Fibroblast of lung (primary cell): ENCODE results near the gene TENT5C. TPM values are rescaled to one million over a fixed set of nuclear protein-coding genes. Genes with fewer than 3 reads are reported as not detected.

Experiments used
- DNase-seq, 2 donors: peaks; one replicate each; pipeline versions ENCODE4 v3.0.0 to v3.0.0-alpha.2; 2010; ENCODE audit warnings: low read depth in 2 of 2
- H2AFZ ChIP-seq: 2 replicates; pipeline ENCODE4 v1.5.1; 2012; ENCODE audit warnings: low read length, control low read depth, inconsistent platforms
- H3K27ac ChIP-seq: 2 replicates; pipeline ENCODE4 v1.5.1; 2011; ENCODE audit warnings: low read length, control low read depth; ENCODE audit not compliant: insufficient read depth
- H3K27me3 ChIP-seq: 2 replicates; pipeline ENCODE4 v1.5.1; 2011; ENCODE audit warnings: mild to moderate bottlenecking, low read length; ENCODE audit not compliant: control insufficient read depth, insufficient read depth
- H3K36me3 ChIP-seq: 2 replicates; pipeline ENCODE4 v1.5.1; 2011; ENCODE audit warnings: low read length; ENCODE audit not compliant: control insufficient read depth, insufficient read depth
- H3K4me1 ChIP-seq: 2 replicates; pipeline ENCODE4 v1.5.1; 2011; ENCODE audit warnings: low read length; ENCODE audit not compliant: control insufficient read depth, insufficient read depth; ENCODE audit errors: extremely low read depth
- H3K4me2 ChIP-seq: 2 replicates; pipeline ENCODE4 v1.5.1; 2011; ENCODE audit warnings: low read length, control low read depth; ENCODE audit not compliant: insufficient read depth; ENCODE audit errors: extremely low read depth
- H3K4me3 ChIP-seq, 4 experiments: fragments of 200-600 bp in 1 of 4; sonication (generic) in 1 of 4; replicated peaks in 1 of 4; 2 replicates each; pipeline ENCODE4 v1.5.1; 2011 to 2016; ENCODE audit warnings: low read length in 4 of 4, low read depth in 3 of 4, mild to moderate bottlenecking in 3 of 4, control low read depth in 2 of 4, inconsistent platforms in 1 of 4, mixed read lengths in 1 of 4; ENCODE audit not compliant: insufficient read depth in 1 of 4; ENCODE audit errors: control extremely low read depth in 1 of 4
- H3K79me2 ChIP-seq: 2 replicates; pipeline ENCODE4 v1.5.1; 2012; ENCODE audit warnings: mild to moderate bottlenecking, low read length, inconsistent platforms; ENCODE audit not compliant: control insufficient read depth, insufficient read depth
- H3K9ac ChIP-seq: 2 replicates; pipeline ENCODE4 v1.5.1; 2011; ENCODE audit warnings: mild to moderate bottlenecking, low read length, control low read depth; ENCODE audit not compliant: insufficient read depth
- H3K9me3 ChIP-seq: 2 replicates; pipeline ENCODE4 v1.5.1; 2012; ENCODE audit warnings: low read depth, low read length; ENCODE audit not compliant: control insufficient read depth, insufficient read depth
- H4K20me1 ChIP-seq: 2 replicates; pipeline ENCODE4 v1.5.1; 2011; ENCODE audit warnings: low read length; ENCODE audit not compliant: control insufficient read depth, insufficient read depth; ENCODE audit errors: extremely low read depth
- CTCF ChIP-seq, 2 donors: IDR thresholded peaks in 1 of 2; conservative IDR thresholded peaks in 1 of 2; 1 replicate in 1 of 2; 2 replicates in 1 of 2; pipeline ENCODE4 v1.5.1; 2011 to 2012; ENCODE audit warnings: low read length in 2 of 2, control low read depth in 1 of 2, inconsistent platforms in 1 of 2, low read depth in 1 of 2, mild to moderate bottlenecking in 1 of 2
- EZH2 ChIP-seq: IDR thresholded peaks from 2 replicates; pipeline ENCODE4 v1.5.1; 2012; ENCODE audit warnings: low read length, control low read depth, mild to moderate bottlenecking; ENCODE audit errors: missing control alignments
- polyA plus RNA-seq, 2 donors: library from polyadenylated mRNA; depleted of rRNA in 1 of 2; stranded (reverse) in 1 of 2; unstranded in 1 of 2; fragments of >200 nt; gene quantifications; 2 replicates each; pipeline ENCODE4 v1.2.1, GENCODE V29; 2011 to 2012; ENCODE audit warnings: missing spikeins in 1 of 2
- total RNA-seq: library from RNA; depleted of rRNA; stranded (reverse); fragments of >200 nt; gene quantifications from 2 replicates; pipeline ENCODE4 v1.2.1, GENCODE V29; 2014

TENT5C gene
- total and polyA plus RNA-seq, 2 donors (not counting 1 experiment from before 2014, with no cell fraction given): 4.2 to 8.1 TPM

- H4K20me1 ChIP-seq: no peaks in the 10 kb centered on the region
These were observed 39.3 kb upstream of the TENT5C start for GRCh38 chr1:117566556-117566955.

GRCh38 chr1:117567435-117567834 lies 38.4 kb upstream of the TENT5C start:
- Histone ChIP-seq H3K27ac (no peak overlapping the region), H4K20me1 (no peaks in the 10 kb centered on the region), H3K9me3 (no peaks in the 10 kb centered on the region), H3K9ac (no peak overlapping the region), H3K36me3 (no peaks in the 10 kb centered on the region), H3K4me1 (no peaks in the 10 kb centered on the region), H3K27me3 (peaks cover 13% of the 10 kb centered on the region), H3K4me3 (no peak overlapping the region), H3K79me2 (no peaks in the 10 kb centered on the region), H2AFZ (no peak overlapping the region), H3K4me2 (no peak overlapping the region)
- no peak for DNase-seq
- TF ChIP-seq EZH2: no peak
- TF ChIP-seq CTCF (conservative IDR thresholded peaks at IDR 0.05 in 1 of 2, IDR thresholded peaks at IDR 0.05 in 1 of 2; ENCODE audit: low read depth in 1 of 2, low read length in 2 of 2): no peak

More at GRCh38 chr1:117566556-117566955, 39.3 kb upstream of the TENT5C start:
- H3K4me2 ChIP-seq: no peak overlapping the region
- no peak overlapping the region for H3K9ac ChIP-seq
- no peaks in the 10 kb centered on the region for H3K4me1 ChIP-seq
- H2AFZ ChIP-seq: no peak overlapping the region
- no peaks in the 10 kb centered on the region for H3K9me3 ChIP-seq
- no peak overlapping the region for H3K4me3 ChIP-seq
- no peaks in the 10 kb centered on the region for H3K36me3 ChIP-seq
- TF ChIP-seq CTCF (conservative IDR thresholded peaks at IDR 0.05 in 1 of 2, IDR thresholded peaks at IDR 0.05 in 1 of 2; ENCODE audit: low read depth in 1 of 2, low read length in 2 of 2) (no peak), EZH2 (no peak)
- no peak for DNase-seq
- no peak overlapping the region for H3K27ac ChIP-seq
- H3K27me3 ChIP-seq: peaks cover 13% of the 10 kb centered on the region
- H3K79me2 ChIP-seq: no peaks in the 10 kb centered on the region

- Histone ChIP-seq H3K36me3 (no peaks in the 10 kb centered on the region), H3K27ac (no peak overlapping the region), H4K20me1 (no peaks in the 10 kb centered on the region), H3K27me3 (peaks cover 13% of the 10 kb centered on the region), H3K79me2 (no peaks in the 10 kb centered on the region), H3K9ac (no peak overlapping the region), H3K9me3 (no peaks in the 10 kb centered on the region), H3K4me3 (no peak overlapping the region), H2AFZ (no peak overlapping the region), H3K4me2 (no peak overlapping the region), H3K4me1 (no peaks in the 10 kb centered on the region)
- TF ChIP-seq CTCF (conservative IDR thresholded peaks at IDR 0.05 in 1 of 2, IDR thresholded peaks at IDR 0.05 in 1 of 2; ENCODE audit: low read depth in 1 of 2, low read length in 2 of 2) (no peak), EZH2 (no peak)
- no peak for DNase-seq
These were observed 37.9 kb upstream of the TENT5C start for GRCh38 chr1:117567976-117568375.
